HG03378 (cell line): ENCODE data around the gene ABCG5.
A peak's percentile ranks its signal among the peaks of the same experiment; 100 is the strongest.

Experiments
- ATAC-seq: cut with Tn5 transposase; IDR thresholded peaks from one replicate; pipeline ENCODE4 v1.9.1; 2021; ENCODE audit warnings: mild to moderate bottlenecking, moderate library complexity; ENCODE audit not compliant: unreplicated experiment

The ABCG5 gene

GRCh38 chr2:43810888-43811287, 27.8 kb downstream of the ABCG5 start:
- ATAC-seq, result no peak

GRCh38 chr2:43810452-43810851, 28.2 kb downstream of the ABCG5 start:
- no peak for ATAC-seq

DNA sequence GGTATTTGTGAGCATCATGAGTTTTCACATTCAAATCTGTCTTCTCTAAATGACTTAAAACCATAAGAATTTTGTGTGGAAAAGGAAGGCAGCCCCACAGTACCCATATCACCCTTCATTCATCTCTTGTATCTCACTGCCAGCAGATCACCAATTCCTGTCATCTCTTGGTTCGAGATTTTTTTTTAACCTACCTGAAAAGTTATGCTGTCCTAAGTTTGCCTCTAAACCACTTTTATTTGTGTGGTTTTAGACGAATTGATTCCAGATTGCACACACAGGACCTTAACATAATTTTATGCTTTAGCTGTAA, 32.0 kb downstream of the ABCG5 start:
- ATAC-seq, result no peak

DNA sequence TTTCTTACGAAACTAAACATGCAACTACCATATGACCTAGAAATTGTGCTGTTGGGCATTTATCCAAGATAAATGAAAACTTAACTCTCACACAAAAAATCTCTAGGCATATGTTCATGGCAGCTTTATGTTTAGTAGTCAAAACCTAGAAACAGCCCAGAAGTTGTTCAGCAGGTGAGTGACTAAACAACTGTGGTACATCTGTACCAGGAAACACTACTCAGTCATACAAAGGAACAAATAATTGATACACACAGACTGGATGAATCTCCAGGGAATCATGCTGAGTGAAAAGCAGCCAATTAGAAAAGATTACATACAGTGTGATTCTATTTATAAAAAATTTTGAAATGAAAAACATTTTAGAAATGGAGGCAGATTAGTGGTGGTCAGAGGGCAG, 35.5 kb downstream of the ABCG5 start:
- ATAC-seq, result no peak

DNA sequence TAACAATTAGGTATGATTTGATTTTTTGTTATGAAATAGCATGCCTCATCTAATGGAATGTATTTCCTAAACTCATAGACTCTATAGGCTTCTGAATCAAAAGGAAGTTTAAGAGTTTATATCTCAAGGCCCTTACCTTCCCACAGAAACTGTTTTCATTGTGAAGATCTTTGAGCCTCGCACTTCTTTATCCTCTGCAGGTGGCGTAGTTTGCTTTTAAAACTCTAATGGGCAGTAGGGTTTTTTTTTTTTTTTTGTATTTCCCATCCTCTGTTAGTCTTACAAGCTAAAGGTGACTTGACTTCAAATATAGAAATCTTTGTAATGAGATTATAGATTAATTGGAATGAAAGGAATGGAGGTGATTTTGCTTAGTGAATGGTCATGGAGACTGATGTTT, 36.5 kb downstream of the ABCG5 start:
- no peak for ATAC-seq

GRCh38 chr2:43800894-43801293, 37.7 kb downstream of the ABCG5 start:
- ATAC-seq, result no peak

DNA sequence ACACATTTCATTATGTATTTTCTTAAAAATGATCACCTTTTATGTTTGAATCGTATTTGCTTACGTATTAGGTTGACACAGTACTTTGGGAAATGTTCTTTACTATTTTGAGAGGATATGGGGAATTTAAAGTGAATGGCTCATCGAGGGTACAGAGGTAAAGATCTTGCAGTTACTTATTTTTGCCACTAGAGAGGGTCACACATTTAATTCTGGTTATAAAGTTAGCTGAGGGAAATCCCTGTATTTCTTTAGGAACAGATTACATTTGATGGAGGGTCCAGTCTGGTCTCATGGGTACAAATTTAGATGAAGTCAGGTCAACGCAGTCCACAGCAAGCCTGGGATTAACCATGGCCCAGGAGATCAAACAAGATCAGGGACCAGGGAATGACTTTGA, 40.3 kb downstream of the ABCG5 start:
- ATAC-seq, result no peak

GRCh38 chr2:43796206-43796605, 42.4 kb downstream of the ABCG5 start:
- ATAC-seq, result no peak

DNA sequence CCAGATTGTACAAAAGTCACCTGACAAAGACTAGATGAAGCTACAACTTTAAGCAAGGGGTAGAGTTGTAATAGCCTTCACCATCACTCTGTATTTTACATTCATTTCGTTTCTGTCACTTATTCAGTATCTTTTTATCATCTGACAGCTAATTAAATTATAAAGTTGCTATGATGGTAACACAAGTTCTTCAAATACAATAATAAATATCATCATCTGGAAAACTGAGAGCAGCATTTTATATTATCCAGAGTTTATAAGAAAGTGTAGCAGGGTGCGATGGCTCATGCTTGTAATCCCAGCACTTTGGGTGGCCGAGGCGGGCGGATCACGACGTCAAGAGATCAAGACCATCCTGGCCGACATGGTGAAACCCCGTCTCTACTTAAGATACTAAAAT, 43.7 kb downstream of the ABCG5 start:
- no peak for ATAC-seq

DNA sequence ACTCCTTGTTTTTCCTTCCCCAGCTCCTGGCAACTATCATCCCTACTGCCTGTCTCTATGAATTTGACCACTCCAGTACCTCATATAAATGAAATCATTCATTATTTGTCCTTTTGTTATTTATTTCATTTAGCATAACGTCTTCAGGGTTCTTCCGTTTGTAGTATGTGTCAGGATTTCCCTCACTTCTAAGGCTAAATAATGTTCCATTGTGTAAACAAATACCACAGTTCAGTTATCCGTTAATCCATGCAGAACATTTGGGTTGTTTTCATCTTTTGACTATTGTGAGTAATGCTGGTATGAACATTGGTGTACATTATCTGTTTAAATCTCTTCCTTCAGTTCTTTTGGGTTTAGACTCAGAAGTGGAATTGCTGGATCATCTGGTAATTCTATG, 46.0 kb downstream of the ABCG5 start:
- ATAC-seq, result peak; percentile 51

GRCh38 chr2:43791035-43791765, 47.4 kb downstream of the ABCG5 start:
- ATAC-seq, result no peak

DNA sequence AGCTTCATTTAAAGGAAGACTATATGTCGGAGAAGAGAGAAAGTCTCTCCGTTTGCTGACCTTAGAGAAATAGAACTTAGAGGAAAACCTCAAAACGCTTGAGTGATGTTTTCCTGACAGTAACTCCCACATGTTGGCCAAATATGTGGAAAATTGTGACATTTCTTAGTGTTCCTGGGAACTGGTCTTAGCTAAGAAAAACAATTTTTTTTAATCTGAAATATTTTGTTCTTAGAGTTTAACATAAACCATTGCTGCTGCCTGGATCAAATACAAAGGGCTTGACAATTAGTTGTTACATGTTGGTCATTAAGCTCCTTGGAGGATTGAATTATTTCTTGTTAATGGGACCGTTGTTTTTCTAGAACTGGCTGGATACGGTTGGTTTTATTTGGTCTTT, 48.5 kb downstream of the ABCG5 start:
- ATAC-seq, result no peak

- ATAC-seq, result no peak
Measured at GRCh38 chr2:43788646-43789045, 50.0 kb downstream of the ABCG5 start.

- ATAC-seq, result no peak
Measured at GRCh38 chr2:43787895-43788294, 50.7 kb downstream of the ABCG5 start.

DNA sequence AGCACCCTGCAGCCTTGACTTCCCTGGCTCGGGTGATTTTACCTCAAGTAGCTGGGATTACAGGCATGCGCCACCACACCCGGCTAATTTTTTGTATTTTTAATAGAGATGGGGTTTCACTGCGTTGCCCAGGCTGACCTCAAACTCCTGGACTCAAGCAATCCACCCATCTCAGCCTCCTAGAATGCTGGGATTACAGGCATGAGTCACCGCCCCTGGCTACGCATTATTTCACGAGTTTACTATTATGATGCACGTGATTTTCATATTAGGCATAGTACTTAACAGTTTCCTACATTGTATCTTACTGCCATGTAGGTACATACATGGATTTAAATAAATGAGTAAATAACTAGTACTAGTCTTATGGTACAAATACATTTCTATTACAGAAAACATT, 60.4 kb downstream of the ABCG5 start:
- no peak for ATAC-seq

DNA sequence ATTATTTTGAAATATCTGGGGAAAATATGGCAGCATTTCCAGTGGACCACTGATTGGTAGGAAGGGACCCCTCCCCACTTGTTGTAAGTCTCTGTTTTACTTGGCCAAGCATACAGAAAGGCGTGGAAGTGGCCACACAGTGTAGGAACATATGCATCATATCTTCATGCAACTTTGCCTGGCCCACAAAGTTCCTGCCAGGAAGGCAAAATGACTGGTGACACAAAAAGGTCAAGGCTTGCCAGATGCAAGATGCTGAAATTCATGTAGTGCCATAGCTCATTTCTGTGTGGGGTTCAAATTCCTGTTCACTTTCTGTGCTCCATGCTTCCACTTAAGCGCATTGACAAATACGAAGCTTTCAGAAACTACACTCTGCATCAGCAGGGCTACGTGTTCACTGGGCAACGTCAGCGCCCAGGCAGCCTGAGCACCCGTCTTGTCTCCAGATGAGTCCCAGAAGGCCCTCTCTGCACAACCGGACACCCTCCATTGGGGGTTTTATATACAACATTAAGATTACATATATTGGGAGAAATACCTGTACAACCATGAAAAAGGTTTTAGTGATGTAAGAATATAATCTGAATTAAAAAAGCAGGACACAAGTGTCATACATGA, 61.2 kb downstream of the ABCG5 start:
- no peak for ATAC-seq

- ATAC-seq, result no peak
Measured at GRCh38 chr2:43776324-43776723, 62.3 kb downstream of the ABCG5 start.

GRCh38 chr2:43774617-43775016, 64.0 kb downstream of the ABCG5 start:
- no peak for ATAC-seq

- ATAC-seq, result peak; percentile 95
Measured at GRCh38 chr2:43773876-43774613, 64.6 kb downstream of the ABCG5 start, which contains the start of gene DYNC2LI1. Gene DYNC2LI1, plus strand, starts transcription at chr2:43774039. Its CDS starts 100 bp downstream, at chr2:43774139.

DNA sequence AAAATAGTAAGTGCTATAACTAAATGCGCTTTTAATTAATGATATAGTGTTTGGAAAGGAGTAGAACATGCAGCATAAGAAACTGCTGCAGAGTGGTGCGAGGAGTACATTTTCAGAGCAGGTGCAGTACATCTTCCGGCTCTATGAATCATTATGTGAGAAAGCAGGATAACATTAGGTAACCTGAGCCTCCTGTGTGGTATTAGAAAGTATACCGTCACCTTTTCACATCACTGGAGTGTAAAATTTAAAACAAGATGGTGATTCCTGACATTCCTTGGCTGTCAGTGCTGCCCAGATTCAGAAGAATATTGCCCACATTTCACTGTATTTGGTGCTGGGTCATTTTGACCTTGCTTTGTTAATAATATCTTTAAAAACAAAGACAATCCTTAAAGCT, 72.6 kb downstream of the ABCG5 start:
- ATAC-seq, result no peak

DNA sequence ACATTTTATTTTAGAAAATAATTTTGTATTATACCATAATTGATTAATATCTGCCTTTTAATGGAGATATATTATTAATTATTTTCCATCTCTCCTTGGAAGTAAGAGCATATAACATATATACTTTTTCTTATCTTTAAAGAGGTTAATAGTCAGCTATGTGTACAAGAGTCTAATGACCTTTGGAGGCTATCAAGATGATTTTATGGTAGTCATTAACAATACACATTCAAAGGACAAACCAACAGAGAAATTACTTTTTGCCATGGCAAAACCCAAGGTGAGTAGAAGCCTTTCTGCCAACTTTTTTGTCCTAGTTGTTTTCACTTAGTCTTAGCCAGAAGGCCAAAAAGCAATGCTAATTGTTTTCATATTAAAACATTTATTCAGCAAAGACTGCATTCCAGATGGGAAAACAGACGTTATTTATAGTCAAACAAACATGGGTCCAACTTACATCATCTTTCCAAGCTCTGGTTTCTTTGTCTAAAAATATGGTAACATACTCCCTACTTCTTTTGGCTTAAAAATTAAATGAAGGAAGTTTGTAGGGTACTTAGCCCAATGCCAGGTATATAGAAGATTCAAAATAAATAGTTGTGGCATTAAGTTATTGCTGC, 74.4 kb downstream of the ABCG5 start:
- no peak for ATAC-seq

DNA sequence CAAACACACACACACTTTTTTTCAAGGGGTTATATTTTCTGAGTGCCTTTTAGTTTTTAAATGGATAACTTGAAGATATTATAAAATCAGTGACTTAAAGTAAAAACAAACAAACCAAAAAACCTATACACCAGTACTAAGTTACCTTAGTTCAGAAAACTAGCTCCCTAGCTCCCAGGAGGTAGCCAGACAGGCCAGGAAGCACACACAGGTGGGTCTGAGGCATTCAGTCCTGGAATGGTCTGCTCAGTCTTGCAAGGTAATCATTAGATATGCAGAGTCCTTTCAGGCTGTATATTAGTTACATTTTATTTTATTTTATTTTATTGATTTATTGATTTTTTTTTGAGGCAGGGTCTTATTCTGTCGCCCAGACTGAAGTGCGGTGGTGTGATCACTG, 75.5 kb downstream of the ABCG5 start:
- ATAC-seq, result no peak
